Measurements from ENCODE around the gene ADGRF3. TPM values are rescaled to one million over a fixed set of nuclear protein-coding genes. Genes with fewer than 3 reads are reported as not detected.

ADGRF3 gene
- total RNA-seq, 2 donors from 2014 or later = 0.35 to 0.93 TPM

GRCh38 chr2:26297061-26297460, 49.5 kb downstream of the ADGRF3 start:
- 86 to 100% methylated on average over 3 of the region's 3 CpGs for WGBS, 2 experiments (ENCODE audit: insufficient coverage in 1 of 2, insufficient read length in 1 of 2)
- Histone ChIP-seq H3K9me3 (ENCODE audit: control insufficient read depth, low read length) (no peaks in the 10 kb centered on the region), H3K27me3 (ENCODE audit: control insufficient read depth, insufficient read depth, low read length, poor library complexity, severe bottlenecking) (peaks cover 57% of the 10 kb centered on the region), H3K9ac (ENCODE audit: extremely low read depth, low read length, poor library complexity, severe bottlenecking) (no peak overlapping the region), H3K4me1 (ENCODE audit: control insufficient read depth, insufficient read depth, low read length) (no peaks in the 10 kb centered on the region), H3K27ac (ENCODE audit: low read depth, low read length) (no peak overlapping the region), H3K4me3 (ENCODE audit: low read length) (no peak overlapping the region), H3K36me3 (ENCODE audit: control insufficient read depth, insufficient read depth, low read length) (no peaks in the 10 kb centered on the region)
- peaks cover 2% of the 10 kb centered on the region for H3K27me3 Mint-ChIP-seq (ENCODE audit: insufficient read depth)
- no peaks in the 10 kb centered on the region for H3K36me3 Mint-ChIP-seq (ENCODE audit: low read depth)
- no peak overlapping the region for H3K27ac Mint-ChIP-seq
- H3K9me3 Mint-ChIP-seq = peaks cover 5% of the 10 kb centered on the region
- no peak for TF ChIP-seq CTCF (conservative IDR thresholded peaks at IDR 0.05)
- H3K4me1 Mint-ChIP-seq = peaks cover 4% of the 10 kb centered on the region
- DNase-seq = no peak
- no peak overlapping the region for H3K4me3 Mint-ChIP-seq

- no peaks in the 10 kb centered on the region for H3K36me3 Mint-ChIP-seq (ENCODE audit: low read depth)
- peaks cover 5% of the 10 kb centered on the region for H3K9me3 Mint-ChIP-seq
- H3K27me3 Mint-ChIP-seq (ENCODE audit: insufficient read depth) = no peaks in the 10 kb centered on the region
- Histone ChIP-seq H3K27me3 (ENCODE audit: control insufficient read depth, insufficient read depth, low read length, poor library complexity, severe bottlenecking) (peaks cover 42% of the 10 kb centered on the region), H3K9me3 (ENCODE audit: control insufficient read depth, low read length) (no peaks in the 10 kb centered on the region), H3K27ac (ENCODE audit: low read depth, low read length) (no peak overlapping the region), H3K4me3 (ENCODE audit: low read length) (no peak overlapping the region), H3K4me1 (ENCODE audit: control insufficient read depth, insufficient read depth, low read length) (no peaks in the 10 kb centered on the region), H3K9ac (ENCODE audit: extremely low read depth, low read length, poor library complexity, severe bottlenecking) (no peak overlapping the region), H3K36me3 (ENCODE audit: control insufficient read depth, insufficient read depth, low read length) (no peaks in the 10 kb centered on the region)
- TF ChIP-seq CTCF (conservative IDR thresholded peaks at IDR 0.05) = no peak
- H3K4me1 Mint-ChIP-seq = peaks cover 4% of the 10 kb centered on the region
- DNase-seq = no peak
- no peak overlapping the region for H3K27ac Mint-ChIP-seq
- WGBS, 2 experiments (ENCODE audit: insufficient coverage in 1 of 2, insufficient read length in 1 of 2) = 73% methylated on average over 1 of the region's 1 CpG; no CpG with 5 or more reads in 1 of the 2 experiments
- H3K4me3 Mint-ChIP-seq = no peak overlapping the region
Measured at GRCh38 chr2:26295511-26295910, 51.1 kb downstream of the ADGRF3 start.

GRCh38 chr2:26292646-26293045, 53.9 kb downstream of the ADGRF3 start:
- Histone ChIP-seq H3K9ac (ENCODE audit: extremely low read depth, low read length, poor library complexity, severe bottlenecking) (no peak overlapping the region), H3K4me1 (ENCODE audit: control insufficient read depth, insufficient read depth, low read length) (no peaks in the 10 kb centered on the region), H3K36me3 (ENCODE audit: control insufficient read depth, insufficient read depth, low read length) (peaks cover 7% of the 10 kb centered on the region), H3K27ac (ENCODE audit: low read depth, low read length) (no peak overlapping the region), H3K4me3 (ENCODE audit: low read length) (no peak overlapping the region), H3K27me3 (ENCODE audit: control insufficient read depth, insufficient read depth, low read length, poor library complexity, severe bottlenecking) (peaks cover 13% of the 10 kb centered on the region), H3K9me3 (ENCODE audit: control insufficient read depth, low read length) (no peaks in the 10 kb centered on the region)
- Mint-ChIP-seq H3K9me3 (peaks cover 5% of the 10 kb centered on the region), H3K27me3 (ENCODE audit: insufficient read depth) (no peaks in the 10 kb centered on the region), H3K4me3 (no peak overlapping the region), H3K27ac (no peak overlapping the region), H3K4me1 (peaks cover 4% of the 10 kb centered on the region), H3K36me3 (ENCODE audit: low read depth) (peaks cover 6% of the 10 kb centered on the region)
- no peak for DNase-seq
- WGBS, 2 experiments (ENCODE audit: insufficient coverage in 1 of 2, insufficient read length in 1 of 2) = 83 to 86% methylated on average over 4 to 6 of the region's 6 CpGs
- no peak for TF ChIP-seq CTCF (conservative IDR thresholded peaks at IDR 0.05)
